Testis (tissue), 2 donors: ENCODE data around the gene PER1.

Source experiments
- POLR2A ChIP-seq: fragments of 450-650 bp; IDR thresholded peaks from one replicate; pipeline ENCODE4 v1.6.1; 2017; ENCODE audit warnings: antibody characterized with exemption, mild to moderate bottlenecking, moderate library complexity
- TF ChIP-seq, protein P1 (sequence below), 3 experiments: fragments of 450-650 bp in 2 of 3; fragments of 200-600 bp in 1 of 3; sonication (generic) in 1 of 3; IDR thresholded peaks; one replicate each; pipeline ENCODE4 v1.5.1; 2016 to 2019; ENCODE audit warnings: antibody characterized with exemption in 3 of 3, mild to moderate bottlenecking in 2 of 3, moderate library complexity in 1 of 3

DNA sequence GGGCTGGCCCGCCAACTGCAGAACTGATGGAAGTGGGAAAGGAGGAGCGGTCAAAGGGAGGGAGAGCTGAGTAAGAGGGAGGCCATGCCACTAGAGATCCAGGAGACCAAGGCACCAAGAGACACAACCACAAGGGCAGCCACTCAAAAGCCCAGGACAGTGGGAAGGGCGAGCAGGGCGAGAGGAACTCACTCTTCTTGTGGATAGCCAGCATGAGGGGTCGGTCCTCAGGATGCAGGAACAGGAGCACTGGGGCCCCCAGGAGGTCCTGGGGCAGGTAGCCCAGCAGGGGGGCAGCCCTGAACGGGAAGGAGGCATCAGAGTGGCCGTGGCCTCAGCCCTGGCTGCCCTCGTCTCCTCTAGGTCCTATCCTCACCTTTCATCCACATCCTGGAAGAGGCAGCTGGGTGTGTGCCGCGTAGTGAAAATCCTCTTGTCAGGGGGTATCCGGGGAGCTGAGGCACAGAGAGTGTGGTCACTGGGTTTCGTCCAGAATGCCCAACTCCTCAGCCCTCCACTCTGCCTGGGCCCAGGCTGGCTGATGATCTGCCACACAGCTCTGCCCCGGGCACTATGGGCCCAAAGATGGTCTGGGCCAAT, 4.3 kb downstream of the PER1 start:
- no peak for TF ChIP-seq POLR2A
- TF ChIP-seq, protein P1, sequence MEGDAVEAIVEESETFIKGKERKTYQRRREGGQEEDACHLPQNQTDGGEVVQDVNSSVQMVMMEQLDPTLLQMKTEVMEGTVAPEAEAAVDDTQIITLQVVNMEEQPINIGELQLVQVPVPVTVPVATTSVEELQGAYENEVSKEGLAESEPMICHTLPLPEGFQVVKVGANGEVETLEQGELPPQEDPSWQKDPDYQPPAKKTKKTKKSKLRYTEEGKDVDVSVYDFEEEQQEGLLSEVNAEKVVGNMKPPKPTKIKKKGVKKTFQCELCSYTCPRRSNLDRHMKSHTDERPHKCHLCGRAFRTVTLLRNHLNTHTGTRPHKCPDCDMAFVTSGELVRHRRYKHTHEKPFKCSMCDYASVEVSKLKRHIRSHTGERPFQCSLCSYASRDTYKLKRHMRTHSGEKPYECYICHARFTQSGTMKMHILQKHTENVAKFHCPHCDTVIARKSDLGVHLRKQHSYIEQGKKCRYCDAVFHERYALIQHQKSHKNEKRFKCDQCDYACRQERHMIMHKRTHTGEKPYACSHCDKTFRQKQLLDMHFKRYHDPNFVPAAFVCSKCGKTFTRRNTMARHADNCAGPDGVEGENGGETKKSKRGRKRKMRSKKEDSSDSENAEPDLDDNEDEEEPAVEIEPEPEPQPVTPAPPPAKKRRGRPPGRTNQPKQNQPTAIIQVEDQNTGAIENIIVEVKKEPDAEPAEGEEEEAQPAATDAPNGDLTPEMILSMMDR (IDR thresholded peaks at IDR 0.05): no peak
